HepG2 (cell line): ENCODE measurements around the gene LAMTOR2. TPM values are rescaled to one million over a fixed set of nuclear protein-coding genes. Genes with fewer than 3 reads are reported as not detected.

ENCODE experiments used
- ARID3A ChIP-seq: IDR thresholded peaks from 2 replicates; pipeline ENCODE4 v1.6.1; 2012; ENCODE audit warnings: low read depth, low read length, improper control_type of control experiment
- DZIP1 ChIP-seq: sonication (generic); formaldehyde crosslinking; IDR thresholded peaks from 2 replicates; pipeline ENCODE4 v1.5.0; 2020; ENCODE audit warnings: mild to moderate bottlenecking, missing genetic modification reagents
- FOXA1 ChIP-seq, 2 experiments: fragments of 450-650 bp in 1 of 2; sonication (generic) in 1 of 2; formaldehyde crosslinking in 1 of 2; IDR thresholded peaks; 2 replicates each; pipeline versions ENCODE4 v1.4.0 to v1.6.1; 2016 to 2020; ENCODE audit warnings: missing genetic modification reagents in 1 of 2
- FOXO4 ChIP-seq: sonication (generic); formaldehyde crosslinking; conservative IDR thresholded peaks from 2 replicates; pipeline ENCODE4 v1.8.1; 2023; ENCODE audit warnings: missing genetic modification reagents
- GFI1 ChIP-seq: sonication (generic); formaldehyde crosslinking; IDR thresholded peaks from 2 replicates; pipeline ENCODE4 v1.5.0; 2020; ENCODE audit warnings: missing genetic modification reagents, mild to moderate bottlenecking, borderline replicate concordance
- HDAC1 ChIP-seq: sonication (generic); formaldehyde crosslinking; IDR thresholded peaks from 2 replicates; pipeline ENCODE4 v1.5.1; 2020; ENCODE audit warnings: mild to moderate bottlenecking, missing genetic modification reagents
- KAT2B ChIP-seq: fragments of 150-350 bp; IDR thresholded peaks from 2 replicates; pipeline ENCODE4 v1.6.1; 2014; ENCODE audit warnings: low read depth, low read length, borderline replicate concordance
- KMT2B ChIP-seq: IDR thresholded peaks from 2 replicates; pipeline ENCODE4 v1.6.1; 2016; ENCODE audit warnings: missing genetic modification reagents, missing compliant biosample characterization
- RARA ChIP-seq: IDR thresholded peaks from 2 replicates; pipeline ENCODE4 v1.6.1; 2016; ENCODE audit warnings: missing genetic modification reagents, missing compliant biosample characterization
- RFXAP ChIP-seq: sonication (generic); formaldehyde crosslinking; IDR thresholded peaks from 2 replicates; pipeline ENCODE4 v1.4.0; 2020; ENCODE audit warnings: missing genetic modification reagents, borderline replicate concordance
- SIN3A ChIP-seq: IDR thresholded peaks from 2 replicates; pipeline ENCODE4 v1.6.1; 2011; ENCODE audit warnings: low read depth, mild to moderate bottlenecking, control low read depth, low read length, borderline replicate concordance
- STAG1 ChIP-seq: sonication (generic); formaldehyde crosslinking; IDR thresholded peaks from 2 replicates; pipeline ENCODE4 v1.4.0; 2020; ENCODE audit warnings: missing genetic modification reagents
- STAT6 ChIP-seq: sonication (generic); formaldehyde crosslinking; IDR thresholded peaks from 2 replicates; pipeline ENCODE4 v1.4.0; 2020; ENCODE audit warnings: missing genetic modification reagents, mild to moderate bottlenecking, borderline replicate concordance
- ZNF124 ChIP-seq: sonication (generic); formaldehyde crosslinking; IDR thresholded peaks from 2 replicates; pipeline ENCODE4 v1.4.0; 2020; ENCODE audit warnings: missing genetic modification reagents
- ZNF556 ChIP-seq: sonication (generic); formaldehyde crosslinking; IDR thresholded peaks from 2 replicates; pipeline ENCODE4 v1.4.0; 2020; ENCODE audit warnings: mild to moderate bottlenecking, missing genetic modification reagents, borderline replicate concordance
- ZNF563 ChIP-seq: sonication (generic); formaldehyde crosslinking; IDR thresholded peaks from 2 replicates; pipeline ENCODE4 v1.8.0; 2022; ENCODE audit warnings: mild to moderate bottlenecking, moderate library complexity, missing genetic modification reagents
- ZNF577 ChIP-seq: sonication (generic); formaldehyde crosslinking; IDR thresholded peaks from 2 replicates; pipeline ENCODE4 v1.4.0; 2020; ENCODE audit warnings: mild to moderate bottlenecking, low read depth, missing genetic modification reagents, borderline replicate concordance
- ZNF776 ChIP-seq: sonication (generic); formaldehyde crosslinking; IDR thresholded peaks from 2 replicates; pipeline ENCODE4 v1.4.0; 2020; ENCODE audit warnings: mild to moderate bottlenecking, missing genetic modification reagents
- polyA plus RNA-seq, 8 experiments: library from polyadenylated mRNA; depleted of rRNA in 3 of 8; stranded (reverse) in 7 of 8; unstranded in 1 of 8; fragments of >200 nt; fragmentation: Illumina TruSeq in 4 of 8; extraction: Trizol in 4 of 8; gene quantifications; 2 replicates each; pipeline versions ENCODE4 v1.2.1 to v1.2.3, GENCODE V29; 2011 to 2016; ENCODE audit warnings: low read depth in 4 of 8, missing spikeins in 1 of 8, mixed read lengths in 1 of 8; ENCODE audit not compliant: insufficient read depth in 1 of 8
- total RNA-seq, 5 experiments: library from RNA; depleted of rRNA; stranded (reverse); fragments of >200 nt; fragmentation: Illumina TruSeq; extraction: Trizol; gene quantifications; 2 replicates each; pipeline ENCODE4 v1.2.3, GENCODE V29; 2016; ENCODE audit warnings: low read depth in 1 of 5

The LAMTOR2 gene
- total and polyA plus RNA-seq, 2 of the 13 experiments (the other 11 are each of a cell fraction or from before 2014, with no cell fraction given): 36.5 to 66.4 TPM

GRCh38 chr1:156096640-156097391, 42.2 kb downstream of the LAMTOR2 start (continued):
- TF ChIP-seq DZIP1 (CRISPR knock-in tag) (no peak), ZNF563 (CRISPR knock-in tag) (no peak), ZNF124 (peak; percentile 49; the same call in 1 of the 2 replicates), ZNF556 (no peak), ARID3A (no peak), STAT6 (CRISPR knock-in tag) (no peak), HDAC1 (CRISPR knock-in tag) (no peak), KAT2B (no peak), ZNF776 (no peak), KMT2B (CRISPR knock-in tag) (no peak), RARA (CRISPR knock-in tag) (no peak; the same call in 1 of the 2 replicates), FOXA1 (IDR thresholded peaks at IDR 0.05) (no peak), FOXA1 (CRISPR knock-in tag; IDR thresholded peaks at IDR 0.05) (no peak), STAG1 (CRISPR knock-in tag) (peak; percentile 98), ZNF577 (CRISPR knock-in tag) (no peak), SIN3A (no peak), RFXAP (CRISPR knock-in tag) (no peak; the same call in 1 of the 2 replicates), GFI1 (CRISPR knock-in tag) (no peak), FOXO4 (no peak)
